ENCODE results near the gene ALX3. TPM values are rescaled to one million over a fixed set of nuclear protein-coding genes. Genes with fewer than 3 reads are reported as not detected.

Gene ALX3
- total RNA-seq, 4 donors from 2014 or later = not detected

GRCh38 chr1:110085671-110086070, 15.2 kb upstream of the ALX3 start:
- H3K9me3 ChIP-seq = no peaks in the 10 kb centered on the region
- H3K27ac ChIP-seq = no peak overlapping the region
- no peaks in the 10 kb centered on the region for H3K36me3 ChIP-seq
- no peak overlapping the region for H3K4me3 ChIP-seq
- H3K27me3 ChIP-seq = peaks cover 29% of the 10 kb centered on the region
- TF ChIP-seq POLR2AphosphoS5 (IDR thresholded peaks at IDR 0.05) = no peak
- TF ChIP-seq, protein P1, sequence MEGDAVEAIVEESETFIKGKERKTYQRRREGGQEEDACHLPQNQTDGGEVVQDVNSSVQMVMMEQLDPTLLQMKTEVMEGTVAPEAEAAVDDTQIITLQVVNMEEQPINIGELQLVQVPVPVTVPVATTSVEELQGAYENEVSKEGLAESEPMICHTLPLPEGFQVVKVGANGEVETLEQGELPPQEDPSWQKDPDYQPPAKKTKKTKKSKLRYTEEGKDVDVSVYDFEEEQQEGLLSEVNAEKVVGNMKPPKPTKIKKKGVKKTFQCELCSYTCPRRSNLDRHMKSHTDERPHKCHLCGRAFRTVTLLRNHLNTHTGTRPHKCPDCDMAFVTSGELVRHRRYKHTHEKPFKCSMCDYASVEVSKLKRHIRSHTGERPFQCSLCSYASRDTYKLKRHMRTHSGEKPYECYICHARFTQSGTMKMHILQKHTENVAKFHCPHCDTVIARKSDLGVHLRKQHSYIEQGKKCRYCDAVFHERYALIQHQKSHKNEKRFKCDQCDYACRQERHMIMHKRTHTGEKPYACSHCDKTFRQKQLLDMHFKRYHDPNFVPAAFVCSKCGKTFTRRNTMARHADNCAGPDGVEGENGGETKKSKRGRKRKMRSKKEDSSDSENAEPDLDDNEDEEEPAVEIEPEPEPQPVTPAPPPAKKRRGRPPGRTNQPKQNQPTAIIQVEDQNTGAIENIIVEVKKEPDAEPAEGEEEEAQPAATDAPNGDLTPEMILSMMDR (IDR thresholded peaks at IDR 0.05) = no peak
- TF ChIP-seq EP300 (IDR thresholded peaks at IDR 0.05) = no peak
- no peak for TF ChIP-seq POLR2A (IDR thresholded peaks at IDR 0.05)
- no peak for ATAC-seq
- peaks cover 0 to 26% (median 6%) of the 10 kb centered on the region in 3 donors for H3K4me1 ChIP-seq
- WGBS, 2 donors (ENCODE audit: low coverage in 1 of 2) = 61 to 83% methylated on average over 3 to 5 of the region's 5 CpGs

- peak overlapping the region; percentile 21 to 87 (median 80) for H3K27ac ChIP-seq
- H3K4me3 ChIP-seq = peak overlapping the region; percentile 57 to 74
- TF ChIP-seq POLR2A (IDR thresholded peaks at IDR 0.05) = peak; percentile 36 to 38
- TF ChIP-seq, protein P1 (IDR thresholded peaks at IDR 0.05) = peak in 2 of 4 experiments; percentile 2 to 12
- peak; percentile 42 for TF ChIP-seq POLR2AphosphoS5 (IDR thresholded peaks at IDR 0.05)
- no peak for TF ChIP-seq EP300 (IDR thresholded peaks at IDR 0.05)
- H3K9me3 ChIP-seq = no peaks in the 10 kb centered on the region
- peaks cover 0 to 26% (median 6%) of the 10 kb centered on the region in 3 donors for H3K4me1 ChIP-seq
- H3K27me3 ChIP-seq = peaks cover 29% of the 10 kb centered on the region
- 10 to 60% methylated on average over 4 to 10 of the region's 72 CpGs for WGBS, 2 donors (ENCODE audit: low coverage in 1 of 2)
- H3K36me3 ChIP-seq = no peaks in the 10 kb centered on the region
- ATAC-seq = peak; percentile 80
These were observed 14.0 kb upstream of the ALX3 start for GRCh38 chr1:110084227-110085078.

DNA sequence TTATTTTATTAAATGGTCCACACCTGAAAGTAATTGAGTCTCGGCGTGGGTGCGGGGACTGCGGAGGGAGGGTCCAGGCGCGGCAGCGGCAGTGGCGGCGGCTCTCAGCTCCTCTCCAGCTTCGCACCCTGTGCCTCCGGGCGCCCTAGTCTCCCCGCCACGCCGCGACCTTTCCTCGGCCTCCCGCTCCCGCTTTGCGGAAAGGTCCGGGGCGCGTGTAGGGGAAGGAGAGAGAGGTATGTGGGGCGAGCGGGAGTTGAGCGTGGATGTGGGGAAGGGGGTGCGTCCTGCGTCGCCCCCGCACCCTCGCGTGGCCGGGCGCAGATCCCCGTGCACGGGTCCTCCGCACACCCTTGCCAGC, 13.4 kb upstream of the ALX3 start:
- Histone ChIP-seq H3K4me3 (peak overlapping the region; percentile 57 to 74), H3K9me3 (no peaks in the 10 kb centered on the region), H3K27me3 (peaks cover 28% of the 10 kb centered on the region), H3K36me3 (no peaks in the 10 kb centered on the region), H3K4me1 (peaks cover 0 to 26% (median 6%) of the 10 kb centered on the region in 3 donors), H3K27ac (peak overlapping the region in 3 of 4 donors; percentile 77 to 87 (median 84))
- WGBS, 2 donors (ENCODE audit: low coverage in 1 of 2) = 5% methylated on average over 4 of the region's 37 CpGs; no CpG with 5 or more reads in 1 of the 2 donors
- no peak for TF ChIP-seq EP300 (IDR thresholded peaks at IDR 0.05)
- TF ChIP-seq, protein P1 (IDR thresholded peaks at IDR 0.05) = no peak
- no peak for TF ChIP-seq POLR2AphosphoS5 (IDR thresholded peaks at IDR 0.05)
- no peak for TF ChIP-seq POLR2A (IDR thresholded peaks at IDR 0.05)
- peak; percentile 24 for ATAC-seq

- H3K9me3 ChIP-seq = no peaks in the 10 kb centered on the region
- peak overlapping the region; percentile 57 to 74 for H3K4me3 ChIP-seq
- no peak for ATAC-seq
- H3K4me1 ChIP-seq = peaks cover 0 to 26% (median 6%) of the 10 kb centered on the region in 3 donors
- peaks cover 26% of the 10 kb centered on the region for H3K27me3 ChIP-seq
- 26 to 30% methylated on average over 12 to 13 of the region's 15 CpGs for WGBS, 2 donors (ENCODE audit: low coverage in 1 of 2)
- H3K36me3 ChIP-seq = no peaks in the 10 kb centered on the region
- TF ChIP-seq, protein P1 (IDR thresholded peaks at IDR 0.05) = no peak
- H3K27ac ChIP-seq = peak overlapping the region in 3 of 4 donors; percentile 77 to 87 (median 84)
These were observed 12.8 kb upstream of the ALX3 start for GRCh38 chr1:110083061-110083865.
